Measurements from ENCODE around the gene CEMIP. TPM values are rescaled to one million over a fixed set of nuclear protein-coding genes. Genes with fewer than 3 reads are reported as not detected.

Gene CEMIP
- total and polyA plus RNA-seq, 9 donors, result 0.93 to 3.0 (median 2.3) TPM

DNA sequence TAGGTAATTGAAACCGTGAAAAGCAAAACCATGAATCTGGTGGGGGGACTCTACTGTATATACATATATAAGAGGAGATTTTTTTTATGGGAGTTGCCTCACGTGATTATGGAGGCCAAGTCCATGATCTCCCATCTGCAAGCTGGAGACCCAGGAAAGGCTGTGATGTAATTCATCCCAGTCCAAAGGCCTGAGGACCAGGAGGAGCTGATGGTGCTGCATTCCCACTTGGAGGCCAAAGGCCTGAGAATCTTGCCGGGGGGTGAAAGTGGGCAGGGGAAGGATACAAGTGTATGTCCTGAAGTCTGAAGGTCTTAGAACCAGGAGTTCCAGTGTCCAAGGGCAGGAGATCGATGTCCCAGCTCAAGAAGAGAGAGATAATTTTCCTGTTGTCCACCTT is 37.1 kb upstream of the CEMIP start:
- no peak for DNase-seq
- H3K36me3 ChIP-seq (ENCODE audit: control insufficient read depth, insufficient read depth, low read length), result no peaks in the 10 kb centered on the region
- no peak overlapping the region for H3K4me3 ChIP-seq (ENCODE audit: low read length)
- H3K27me3 ChIP-seq (ENCODE audit: control insufficient read depth, insufficient read depth, low read length), result no peaks in the 10 kb centered on the region
- H3K4me1 ChIP-seq (ENCODE audit: control insufficient read depth, insufficient read depth, low read length), result no peaks in the 10 kb centered on the region
- no peak overlapping the region for H3K27ac ChIP-seq (ENCODE audit: low read length)
- 100% methylated on average over 3 of the region's 4 CpGs for WGBS (ENCODE audit: insufficient coverage)
- H3K9me3 ChIP-seq (replicated peaks; ENCODE audit: control insufficient read depth, low read depth, low read length), result no peaks in the 10 kb centered on the region

DNA sequence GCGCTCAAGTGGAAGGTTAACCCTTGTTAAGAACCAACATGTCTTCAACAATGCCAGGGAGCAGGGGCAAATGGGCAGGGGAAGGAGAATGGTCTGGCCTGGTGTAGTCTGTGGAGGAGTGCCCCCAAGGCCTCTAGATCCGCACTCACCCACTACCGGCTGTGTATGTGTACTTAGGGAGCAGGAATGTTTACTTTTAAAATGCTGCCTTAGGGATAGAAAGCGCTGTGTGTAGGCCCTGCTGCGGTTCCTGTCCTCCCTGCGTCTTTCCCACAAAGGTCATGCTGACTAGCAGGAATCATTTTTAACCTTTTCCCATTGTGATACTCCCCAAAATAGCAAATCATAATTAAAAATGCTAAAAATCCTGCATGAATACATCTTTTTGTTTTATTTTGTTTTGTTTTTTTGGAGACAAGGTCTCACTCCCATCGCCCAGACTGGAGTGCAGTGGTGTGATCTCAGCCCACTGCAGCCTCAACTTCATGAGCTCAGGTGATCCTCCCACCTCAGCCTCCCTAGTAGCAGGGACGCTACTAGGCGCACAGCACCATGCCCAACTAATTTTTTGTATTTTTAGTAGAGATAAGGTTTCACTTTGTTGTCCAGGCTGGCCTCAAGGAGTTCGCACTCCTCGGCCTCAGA is 35.9 kb upstream of the CEMIP start:
- DNase-seq, result no peak
- Histone ChIP-seq H3K36me3 (ENCODE audit: control insufficient read depth, insufficient read depth, low read length) (no peaks in the 10 kb centered on the region), H3K9me3 (replicated peaks; ENCODE audit: control insufficient read depth, low read depth, low read length) (no peaks in the 10 kb centered on the region), H3K27me3 (ENCODE audit: control insufficient read depth, insufficient read depth, low read length) (no peaks in the 10 kb centered on the region), H3K4me1 (ENCODE audit: control insufficient read depth, insufficient read depth, low read length) (peaks cover 8% of the 10 kb centered on the region), H3K27ac (ENCODE audit: low read length) (no peak overlapping the region), H3K4me3 (ENCODE audit: low read length) (no peak overlapping the region)
- 76% methylated on average over 5 of the region's 11 CpGs for WGBS (ENCODE audit: insufficient coverage)

DNA sequence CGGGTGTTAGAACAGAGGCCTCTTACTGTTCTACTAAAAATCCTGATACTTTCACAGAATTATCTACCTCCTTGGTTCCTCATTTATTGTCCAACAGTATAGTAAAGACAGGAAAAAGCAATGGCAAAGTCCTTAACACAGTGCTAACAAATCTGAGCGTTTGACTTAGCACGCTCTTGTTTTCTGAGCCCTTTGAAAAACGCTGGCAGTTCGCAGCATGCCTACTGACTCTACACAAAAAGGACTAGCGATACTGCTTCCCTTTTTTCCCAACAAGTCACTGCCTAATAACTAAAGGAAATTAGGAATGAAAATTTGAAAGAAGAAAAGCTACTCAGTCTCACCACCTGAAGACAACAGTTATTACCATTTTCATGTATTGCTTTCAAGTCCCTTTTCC is 34.8 kb upstream of the CEMIP start:
- H3K27me3 ChIP-seq (ENCODE audit: control insufficient read depth, insufficient read depth, low read length), result no peaks in the 10 kb centered on the region
- H3K4me3 ChIP-seq (ENCODE audit: low read length), result no peak overlapping the region
- DNase-seq, result no peak
- no peaks in the 10 kb centered on the region for H3K36me3 ChIP-seq (ENCODE audit: control insufficient read depth, insufficient read depth, low read length)
- peaks cover 8% of the 10 kb centered on the region for H3K4me1 ChIP-seq (ENCODE audit: control insufficient read depth, insufficient read depth, low read length)
- 73% methylated on average over 3 of the region's 6 CpGs for WGBS (ENCODE audit: insufficient coverage)
- H3K27ac ChIP-seq (ENCODE audit: low read length), result no peak overlapping the region
- H3K9me3 ChIP-seq (replicated peaks; ENCODE audit: control insufficient read depth, low read depth, low read length), result no peaks in the 10 kb centered on the region

DNA sequence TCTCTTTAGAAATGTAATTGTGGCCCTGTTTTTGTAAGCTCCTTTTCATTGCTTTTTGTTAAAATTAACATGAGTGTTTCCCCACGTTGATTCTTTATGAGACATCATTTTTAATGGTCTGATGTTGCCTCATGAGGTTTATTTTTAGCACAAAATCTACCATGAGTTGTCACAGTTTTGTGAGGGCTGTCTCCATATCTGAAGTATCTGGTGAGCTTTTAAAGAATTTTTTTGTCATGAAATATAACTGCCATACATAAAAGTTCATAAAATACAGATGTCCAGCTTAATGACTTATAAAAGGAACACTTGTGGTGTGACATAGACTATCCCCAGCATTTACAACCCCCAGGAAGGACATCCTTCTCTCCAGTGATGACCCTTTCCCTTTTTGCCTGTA is 34.3 kb upstream of the CEMIP start:
- no peak for DNase-seq
- no CpG with 5 or more reads among the region's 1 CpG for WGBS (ENCODE audit: insufficient coverage)
- no peaks in the 10 kb centered on the region for H3K9me3 ChIP-seq (replicated peaks; ENCODE audit: control insufficient read depth, low read depth, low read length)
- peaks cover 8% of the 10 kb centered on the region for H3K4me1 ChIP-seq (ENCODE audit: control insufficient read depth, insufficient read depth, low read length)
- no peak overlapping the region for H3K4me3 ChIP-seq (ENCODE audit: low read length)
- H3K27me3 ChIP-seq (ENCODE audit: control insufficient read depth, insufficient read depth, low read length), result no peaks in the 10 kb centered on the region
- no peak overlapping the region for H3K27ac ChIP-seq (ENCODE audit: low read length)
- H3K36me3 ChIP-seq (ENCODE audit: control insufficient read depth, insufficient read depth, low read length), result no peaks in the 10 kb centered on the region

DNA sequence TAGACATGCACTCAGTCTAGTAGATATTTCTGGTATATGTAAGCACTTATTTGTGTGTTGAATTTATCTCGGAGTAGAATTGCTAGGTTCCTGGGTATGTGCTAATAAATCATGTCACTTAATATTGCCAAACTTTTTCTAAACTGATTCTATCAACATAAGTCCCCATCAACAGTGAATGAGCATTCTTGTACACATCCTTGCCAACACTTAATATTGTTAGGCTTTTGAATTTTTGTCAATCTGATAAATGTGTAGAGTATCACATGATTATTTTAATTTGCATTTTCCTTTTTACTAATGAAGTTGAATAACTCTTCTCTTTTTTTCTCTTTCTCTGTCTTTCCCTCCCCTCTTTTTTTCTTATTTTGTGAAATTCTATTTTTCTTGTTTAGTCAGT is 33.3 kb upstream of the CEMIP start:
- WGBS (ENCODE audit: insufficient coverage), result no CpG with 5 or more reads among the region's 1 CpG

DNA sequence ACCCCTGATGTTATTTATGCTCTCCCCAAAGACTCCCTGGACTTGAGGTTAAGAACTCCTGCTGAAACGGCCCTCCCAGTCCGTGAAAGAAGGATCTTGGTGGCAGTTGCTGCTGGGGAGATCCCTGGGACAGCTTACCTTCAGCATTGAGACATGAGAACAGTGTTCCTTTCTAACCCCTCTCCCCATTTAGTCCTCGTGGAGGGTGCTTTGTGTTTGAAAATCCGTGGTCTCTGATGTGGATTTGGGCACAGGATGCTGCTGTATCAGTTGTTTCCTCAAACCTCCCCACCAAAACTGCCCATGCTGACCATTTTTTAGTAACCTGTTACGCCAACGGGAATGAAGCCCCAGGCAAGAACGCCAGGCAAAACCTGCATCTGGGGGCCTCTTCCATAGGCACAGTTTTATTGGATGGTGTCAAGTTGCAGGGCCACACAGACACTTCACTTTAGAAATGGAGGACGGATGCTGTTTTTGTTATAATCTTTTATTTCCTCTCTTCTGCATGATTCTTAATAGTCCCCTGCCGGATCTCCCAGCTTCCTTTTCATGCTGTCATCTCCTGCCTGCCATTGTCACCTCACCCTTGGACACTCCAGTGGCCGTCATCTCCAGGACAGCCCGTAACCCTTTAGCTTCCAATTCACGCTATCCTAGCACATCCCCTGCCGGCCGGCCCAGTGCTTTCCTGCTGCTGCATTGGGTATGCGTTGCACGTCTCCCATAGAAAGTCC is 31.7 kb upstream of the CEMIP start:
- DNase-seq, result peak; percentile 10
- H3K4me1 ChIP-seq (ENCODE audit: control insufficient read depth, insufficient read depth, low read length), result peaks cover 8% of the 10 kb centered on the region
- H3K36me3 ChIP-seq (ENCODE audit: control insufficient read depth, insufficient read depth, low read length), result no peaks in the 10 kb centered on the region
- 27% methylated on average over 8 of the region's 16 CpGs for WGBS (ENCODE audit: insufficient coverage)
- no peaks in the 10 kb centered on the region for H3K27me3 ChIP-seq (ENCODE audit: control insufficient read depth, insufficient read depth, low read length)
- H3K4me3 ChIP-seq (ENCODE audit: low read length), result no peak overlapping the region
- no peak overlapping the region for H3K27ac ChIP-seq (ENCODE audit: low read length)
- no peaks in the 10 kb centered on the region for H3K9me3 ChIP-seq (replicated peaks; ENCODE audit: control insufficient read depth, low read depth, low read length)

More for the DNA sequence above, 33.3 kb upstream of the CEMIP start:
- no peak for DNase-seq
- Histone ChIP-seq H3K27ac (ENCODE audit: low read length) (no peak overlapping the region), H3K27me3 (ENCODE audit: control insufficient read depth, insufficient read depth, low read length) (no peaks in the 10 kb centered on the region), H3K36me3 (ENCODE audit: control insufficient read depth, insufficient read depth, low read length) (no peaks in the 10 kb centered on the region), H3K4me3 (ENCODE audit: low read length) (no peak overlapping the region), H3K9me3 (replicated peaks; ENCODE audit: control insufficient read depth, low read depth, low read length) (no peaks in the 10 kb centered on the region), H3K4me1 (ENCODE audit: control insufficient read depth, insufficient read depth, low read length) (peaks cover 8% of the 10 kb centered on the region)

DNA sequence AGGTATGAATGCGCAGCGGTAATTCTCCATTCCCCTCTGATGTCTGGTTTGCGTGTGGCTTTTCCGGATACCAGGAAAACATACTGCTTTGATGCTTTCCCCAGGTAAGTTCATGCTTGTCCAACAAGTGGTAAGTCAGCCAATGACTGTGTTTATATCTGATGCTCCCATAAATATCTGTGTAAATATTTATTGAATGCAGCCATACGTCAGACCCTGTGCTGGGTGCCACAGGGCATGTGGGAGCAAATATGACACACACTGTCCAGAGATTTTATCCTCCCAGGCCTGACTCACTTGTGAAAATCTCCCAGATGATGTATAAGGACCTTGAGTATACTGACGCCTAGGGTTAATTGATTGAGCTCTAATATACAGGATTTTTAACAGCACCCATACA is 29.6 kb upstream of the CEMIP start:
- Histone ChIP-seq H3K9me3 (replicated peaks; ENCODE audit: control insufficient read depth, low read depth, low read length) (no peaks in the 10 kb centered on the region), H3K27me3 (ENCODE audit: control insufficient read depth, insufficient read depth, low read length) (no peaks in the 10 kb centered on the region), H3K4me3 (ENCODE audit: low read length) (no peak overlapping the region), H3K4me1 (ENCODE audit: control insufficient read depth, insufficient read depth, low read length) (peaks cover 8% of the 10 kb centered on the region), H3K36me3 (ENCODE audit: control insufficient read depth, insufficient read depth, low read length) (no peaks in the 10 kb centered on the region), H3K27ac (ENCODE audit: low read length) (no peak overlapping the region)
- DNase-seq, result no peak
- WGBS (ENCODE audit: insufficient coverage), result 100% methylated on average over 4 of the region's 6 CpGs

DNA sequence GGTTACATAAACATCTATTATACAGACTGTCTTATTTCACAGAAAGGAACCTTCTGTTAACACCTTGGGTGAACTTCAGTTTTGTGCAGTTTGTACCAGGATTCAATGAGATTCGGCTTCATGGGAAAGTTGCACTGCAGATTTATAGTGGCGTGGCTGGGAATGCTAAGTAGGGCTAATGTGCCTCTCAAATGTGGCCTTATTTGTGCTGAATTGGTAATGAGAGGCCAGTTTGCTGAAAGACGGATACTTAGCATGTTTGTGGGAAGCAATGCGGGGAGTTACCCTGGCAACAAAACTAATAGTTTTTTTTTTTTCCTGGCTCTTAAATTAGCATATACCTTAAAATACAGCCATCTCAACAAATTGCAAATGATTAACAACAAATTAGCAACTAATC is 28.6 kb upstream of the CEMIP start:
- peaks cover 8% of the 10 kb centered on the region for H3K4me1 ChIP-seq (ENCODE audit: control insufficient read depth, insufficient read depth, low read length)
- H3K36me3 ChIP-seq (ENCODE audit: control insufficient read depth, insufficient read depth, low read length), result no peaks in the 10 kb centered on the region
- H3K4me3 ChIP-seq (ENCODE audit: low read length), result no peak overlapping the region
- DNase-seq, result no peak
- no peaks in the 10 kb centered on the region for H3K9me3 ChIP-seq (replicated peaks; ENCODE audit: control insufficient read depth, low read depth, low read length)
- H3K27me3 ChIP-seq (ENCODE audit: control insufficient read depth, insufficient read depth, low read length), result no peaks in the 10 kb centered on the region
- H3K27ac ChIP-seq (ENCODE audit: low read length), result no peak overlapping the region
- 82% methylated on average over 2 of the region's 4 CpGs for WGBS (ENCODE audit: insufficient coverage)

DNA sequence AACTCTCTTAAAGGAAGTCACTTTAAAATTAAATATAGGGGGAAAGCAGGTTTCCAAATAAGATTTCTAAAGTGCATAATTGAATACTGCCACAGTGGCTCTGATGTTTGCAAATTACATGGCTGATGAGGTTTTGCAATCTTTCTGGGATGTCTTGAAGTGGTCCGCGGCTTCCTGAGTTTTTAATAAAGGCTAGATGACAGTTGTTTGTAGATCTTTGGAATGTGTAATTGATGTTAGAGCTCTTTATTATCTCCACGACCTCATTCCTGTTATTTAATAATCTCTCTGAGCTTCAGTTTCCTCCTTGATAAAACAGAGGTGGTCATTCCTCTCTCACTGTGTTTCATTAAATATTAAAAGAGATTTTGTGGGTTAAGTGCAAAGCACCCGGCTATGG is 27.0 kb upstream of the CEMIP start:
- Histone ChIP-seq H3K27me3 (ENCODE audit: control insufficient read depth, insufficient read depth, low read length) (no peaks in the 10 kb centered on the region), H3K4me3 (ENCODE audit: low read length) (no peak overlapping the region), H3K9me3 (replicated peaks; ENCODE audit: control insufficient read depth, low read depth, low read length) (no peaks in the 10 kb centered on the region), H3K4me1 (ENCODE audit: control insufficient read depth, insufficient read depth, low read length) (peaks cover 8% of the 10 kb centered on the region), H3K36me3 (ENCODE audit: control insufficient read depth, insufficient read depth, low read length) (peaks cover 2% of the 10 kb centered on the region), H3K27ac (ENCODE audit: low read length) (no peak overlapping the region)
- DNase-seq, result no peak
- WGBS (ENCODE audit: insufficient coverage), result no CpG with 5 or more reads among the region's 4 CpGs

DNA sequence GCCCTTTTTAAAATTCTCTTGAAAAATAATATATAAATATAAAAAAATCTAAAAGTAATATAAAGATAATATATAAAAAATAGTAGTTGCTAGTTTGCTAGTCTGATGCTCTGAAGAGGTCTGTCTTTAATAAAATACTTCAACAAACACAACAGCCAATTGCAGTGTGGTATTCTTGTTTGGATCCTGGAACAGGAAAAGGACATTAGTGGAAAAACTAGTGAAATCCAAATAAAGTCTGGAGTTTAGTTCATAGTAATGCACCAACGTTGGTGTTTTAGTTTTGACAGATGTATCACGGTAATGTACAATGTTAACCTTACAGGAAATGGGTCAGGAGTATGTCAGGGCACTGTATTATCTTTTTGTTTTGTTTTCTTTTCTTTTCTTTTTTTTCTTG is 26.0 kb upstream of the CEMIP start:
- no peaks in the 10 kb centered on the region for H3K27me3 ChIP-seq (ENCODE audit: control insufficient read depth, insufficient read depth, low read length)
- H3K36me3 ChIP-seq (ENCODE audit: control insufficient read depth, insufficient read depth, low read length), result peaks cover 2% of the 10 kb centered on the region
- DNase-seq, result peak; percentile 51
- no peak overlapping the region for H3K4me3 ChIP-seq (ENCODE audit: low read length)
- WGBS (ENCODE audit: insufficient coverage), result no CpG with 5 or more reads among the region's 2 CpGs
- no peak overlapping the region for H3K27ac ChIP-seq (ENCODE audit: low read length)
- H3K4me1 ChIP-seq (ENCODE audit: control insufficient read depth, insufficient read depth, low read length), result no peaks in the 10 kb centered on the region
- H3K9me3 ChIP-seq (replicated peaks; ENCODE audit: control insufficient read depth, low read depth, low read length), result no peaks in the 10 kb centered on the region
